GM18511 (cell line): ENCODE measurements around the gene CAMTA1.

Source experiments
- ATAC-seq: cut with Tn5 transposase; IDR thresholded peaks from one replicate; pipeline ENCODE4 v1.9.1; 2021; ENCODE audit warnings: mild to moderate bottlenecking, moderate library complexity; ENCODE audit not compliant: unreplicated experiment

CAMTA1 gene

DNA sequence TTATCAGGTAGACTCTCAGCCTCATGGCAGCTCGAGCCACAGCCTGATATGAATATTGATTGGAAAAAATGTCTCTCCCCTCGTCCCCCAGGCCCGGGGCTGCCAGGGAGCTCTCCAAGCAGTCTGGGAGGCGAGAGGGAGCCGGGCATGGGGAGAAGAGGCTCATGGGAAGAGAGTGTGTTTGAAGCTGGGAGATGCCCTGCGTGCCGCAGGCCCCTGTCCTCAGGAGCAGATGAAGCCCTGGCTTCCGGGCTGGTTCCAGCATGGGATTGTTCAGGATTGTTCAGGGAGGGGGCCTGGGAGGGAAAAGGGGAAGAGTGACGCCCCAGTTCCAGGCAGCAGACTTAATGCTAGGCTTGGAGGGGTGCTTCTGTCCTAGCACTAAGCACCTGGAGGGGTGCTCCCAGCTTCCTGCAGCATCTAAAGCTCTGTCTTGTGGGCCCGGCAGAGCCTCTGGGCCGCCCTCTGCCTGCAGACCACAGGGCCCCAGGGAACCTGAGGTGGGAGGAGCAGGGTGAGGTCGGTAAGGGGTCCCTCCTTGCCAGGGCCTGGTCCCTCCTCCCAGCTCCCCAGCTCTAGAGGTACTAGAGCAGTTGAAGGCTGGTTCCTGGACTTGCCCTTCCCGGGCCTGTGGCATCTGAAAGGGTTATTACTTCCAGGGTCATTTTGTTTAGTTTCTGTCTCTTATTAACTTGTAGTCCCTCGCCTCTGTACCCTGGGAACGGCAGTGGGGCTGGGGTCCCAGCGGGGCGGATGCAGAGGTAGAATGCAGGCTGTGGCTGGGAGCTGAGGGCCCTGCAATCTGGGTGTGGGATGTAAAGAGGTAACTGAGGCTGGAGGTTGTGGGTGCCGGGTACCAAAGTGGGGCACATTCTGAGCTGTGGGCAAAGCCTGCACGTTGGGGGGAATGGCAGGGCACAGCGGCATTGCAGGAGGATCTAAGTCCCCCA is 651.1 kb downstream of the CAMTA1 start:
- no peak for ATAC-seq

DNA sequence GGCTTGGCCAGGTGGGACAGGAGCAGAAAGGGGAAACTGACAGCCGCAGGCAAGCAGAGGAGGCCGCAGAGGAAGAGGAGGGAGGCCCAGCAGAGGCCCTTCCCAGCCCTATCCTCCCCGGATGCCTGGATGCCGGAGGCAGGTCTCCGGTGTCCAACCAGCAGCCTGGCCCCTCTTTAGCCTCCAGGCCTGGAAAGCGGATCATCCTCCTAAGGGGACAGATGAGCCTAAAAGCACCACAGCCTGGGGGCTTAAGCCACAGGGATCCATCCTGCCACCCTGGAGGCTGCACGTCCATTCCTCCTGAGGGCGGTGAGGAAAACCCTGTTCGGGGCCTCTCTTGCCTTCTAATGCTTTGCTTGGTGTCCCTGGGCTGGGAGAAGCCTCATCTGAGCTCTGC is 651.8 kb downstream of the CAMTA1 start:
- no peak for ATAC-seq

- ATAC-seq, result no peak
Observed at GRCh38 chr1:7437608-7438395, 652.5 kb downstream of the CAMTA1 start.

GRCh38 chr1:7438396-7438785 is 653.1 kb downstream of the CAMTA1 start:
- no peak for ATAC-seq

DNA sequence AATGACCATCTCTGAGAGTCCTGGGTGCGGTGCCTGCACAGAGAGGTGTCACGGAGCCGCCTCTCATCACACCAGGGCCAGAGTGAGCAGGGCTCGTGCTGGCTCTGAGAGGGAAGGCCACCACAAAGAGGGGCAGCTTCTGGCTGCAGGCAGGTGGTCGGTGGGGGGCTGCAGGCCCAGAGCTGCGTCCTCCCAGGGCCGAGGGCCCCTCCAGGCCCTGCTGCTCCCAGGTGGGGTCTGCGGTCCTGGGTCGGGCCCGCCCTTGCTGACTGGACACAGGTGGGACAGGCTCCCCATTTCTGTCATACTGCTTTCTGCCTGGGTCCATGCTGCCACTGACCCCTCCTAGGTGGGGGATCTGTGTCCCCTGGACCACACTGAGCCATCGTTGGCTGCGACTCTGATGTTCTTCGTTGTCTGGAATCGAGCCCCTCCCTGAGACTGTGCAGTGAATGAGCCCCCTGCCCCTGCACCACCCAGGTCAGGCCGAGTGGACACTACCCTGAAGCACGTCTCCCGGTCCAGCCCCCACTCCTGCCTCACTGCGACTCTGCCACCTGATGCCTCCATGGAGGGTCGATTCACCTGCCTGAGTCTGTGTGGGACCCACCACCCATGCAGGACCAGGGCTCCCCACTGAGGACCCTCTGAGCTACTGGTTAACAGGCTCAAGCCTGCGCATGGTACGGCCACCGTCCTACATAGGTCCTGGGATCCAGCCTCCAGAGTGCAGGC is 653.8 kb downstream of the CAMTA1 start:
- ATAC-seq, result no peak

DNA sequence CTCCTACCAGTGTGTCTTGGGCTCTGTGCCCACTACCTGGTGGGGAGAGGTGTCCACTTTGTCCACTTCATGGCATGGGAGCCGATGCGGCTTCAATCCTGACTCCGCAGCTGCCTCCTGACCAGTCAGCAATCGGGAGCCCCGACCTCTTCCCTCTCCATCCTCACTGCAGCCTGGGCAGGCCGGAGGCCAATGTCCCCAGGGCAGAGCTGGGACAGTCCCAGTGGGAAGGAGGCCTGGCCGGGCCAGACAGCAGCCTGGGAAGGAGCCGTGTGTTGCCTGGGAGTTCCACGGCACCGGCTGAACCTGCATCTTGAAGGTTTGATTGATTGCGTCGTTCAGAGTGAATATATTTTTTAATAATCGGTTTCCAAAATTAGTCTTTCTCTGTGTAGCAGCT is 654.9 kb downstream of the CAMTA1 start:
- ATAC-seq, result no peak

DNA sequence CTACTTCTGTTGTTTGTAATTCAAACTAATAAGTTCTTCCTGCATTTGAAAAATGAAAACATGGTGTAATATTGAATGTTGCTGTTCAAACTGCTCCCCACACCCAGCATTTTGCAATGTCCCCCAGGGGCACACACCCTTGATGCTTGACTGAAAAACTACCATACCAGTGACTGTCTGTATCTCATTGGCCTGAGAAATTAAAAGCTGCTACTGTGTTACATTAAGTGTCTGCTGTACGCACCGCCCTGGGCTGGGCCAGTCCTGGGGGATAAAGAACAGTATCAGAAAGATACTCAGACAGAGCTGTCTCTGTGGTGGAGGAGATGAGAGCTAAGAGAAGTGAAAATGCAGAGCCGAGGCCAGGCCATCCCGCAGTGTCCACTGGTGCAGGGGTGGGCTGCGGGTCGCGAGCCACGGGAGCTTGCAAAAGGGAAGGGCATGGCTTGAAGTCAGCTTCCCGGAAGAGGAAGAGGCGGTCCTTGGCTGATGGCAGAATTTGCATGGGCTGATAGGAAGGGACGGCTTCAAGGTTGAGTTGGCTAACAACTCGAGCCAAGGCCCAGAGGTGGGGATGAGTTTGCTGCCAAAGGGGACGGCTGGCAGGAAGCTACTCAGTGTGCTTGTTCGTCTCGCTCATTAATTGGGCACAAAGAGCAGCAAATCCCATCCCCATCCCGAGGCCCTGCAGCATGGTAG is 656.0 kb downstream of the CAMTA1 start:
- ATAC-seq, result no peak

- ATAC-seq, result no peak
Observed at GRCh38 chr1:7442036-7442435, 656.8 kb downstream of the CAMTA1 start.

DNA sequence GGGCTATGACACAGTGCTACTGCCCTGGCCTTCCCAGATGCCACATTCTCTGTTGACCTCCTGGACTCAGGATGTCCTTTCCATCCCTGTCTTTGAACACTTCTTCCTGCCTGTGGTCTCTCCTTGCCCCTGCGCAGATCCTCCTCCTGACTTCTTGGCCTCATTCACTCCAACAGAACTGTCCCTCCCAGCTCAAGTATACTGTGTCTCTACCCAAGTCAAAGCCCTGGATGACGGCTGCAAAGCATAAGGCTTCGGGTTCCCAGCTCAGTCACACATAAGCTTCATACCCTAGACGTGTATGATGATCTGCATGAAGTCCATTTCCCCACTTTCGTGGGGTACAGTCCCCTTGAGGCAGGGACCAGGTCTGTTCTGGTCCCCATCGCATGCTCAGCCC is 657.7 kb downstream of the CAMTA1 start:
- ATAC-seq, result no peak

DNA sequence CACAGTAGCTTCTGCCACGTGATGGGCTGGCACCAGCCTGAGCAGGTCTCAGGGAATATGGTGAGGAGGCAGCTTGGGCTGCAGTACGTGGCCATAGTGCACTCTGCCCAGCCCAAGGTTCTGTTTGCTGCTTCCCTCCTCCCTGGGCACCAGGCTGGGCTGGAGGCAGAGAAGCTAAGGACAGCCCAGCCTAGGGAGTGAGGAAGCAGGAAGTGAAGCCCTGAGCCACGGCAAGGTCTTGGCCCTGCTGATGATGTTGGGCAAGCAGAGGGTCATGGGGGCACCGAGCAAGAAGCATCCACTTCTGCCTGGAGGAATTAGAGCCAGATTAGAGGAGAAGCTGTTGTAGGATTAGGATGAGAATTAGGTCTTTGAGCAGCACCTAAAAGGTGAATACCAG is 659.1 kb downstream of the CAMTA1 start:
- no peak for ATAC-seq

- no peak for ATAC-seq
Observed at GRCh38 chr1:7447093-7447492, 661.8 kb downstream of the CAMTA1 start.

DNA sequence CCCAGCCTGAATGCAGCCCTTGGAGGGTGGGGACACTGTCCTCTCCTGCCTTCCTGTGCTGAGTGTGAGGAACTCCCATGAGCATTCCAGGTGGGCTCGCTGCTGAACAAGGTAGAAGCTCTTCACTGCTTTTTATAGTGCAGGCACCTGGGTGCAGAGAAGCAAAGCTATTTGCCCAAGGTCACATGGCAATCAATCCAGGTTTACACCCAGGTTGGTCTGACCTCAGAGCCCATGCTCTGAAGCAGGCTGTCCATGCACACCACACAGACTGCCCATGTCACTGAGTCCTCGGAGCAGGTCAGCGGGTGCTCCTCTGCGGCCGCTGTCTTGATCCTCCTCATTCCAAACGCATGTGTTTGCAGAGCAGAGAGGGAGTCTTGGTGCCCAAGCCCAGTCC is 662.5 kb downstream of the CAMTA1 start:
- no peak for ATAC-seq

- ATAC-seq, result no peak
Observed at GRCh38 chr1:7448986-7449385, 663.7 kb downstream of the CAMTA1 start.

GRCh38 chr1:7449750-7450149 is 664.5 kb downstream of the CAMTA1 start:
- ATAC-seq, result no peak

GRCh38 chr1:7450838-7451237 is 665.6 kb downstream of the CAMTA1 start:
- ATAC-seq, result no peak

DNA sequence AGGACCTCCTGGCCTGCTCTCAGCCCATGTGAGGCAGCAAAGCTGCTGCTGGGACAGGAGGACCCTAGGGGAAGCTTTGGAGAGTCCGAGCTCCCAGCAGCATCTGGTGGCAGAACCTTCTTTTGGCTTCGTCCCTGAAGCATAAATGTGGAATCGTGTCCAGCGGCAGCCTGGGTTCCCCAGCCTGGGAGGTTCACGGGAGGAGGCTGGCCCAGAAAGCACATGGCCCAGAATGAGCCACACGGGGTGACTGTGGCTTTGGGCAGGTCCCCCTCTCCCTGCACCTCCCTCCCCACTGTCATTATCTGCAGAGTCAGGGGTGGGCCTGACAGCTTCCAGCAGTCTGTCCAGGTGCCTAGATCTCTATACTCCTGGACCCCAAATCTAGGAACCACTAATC is 667.8 kb downstream of the CAMTA1 start:
- ATAC-seq, result no peak

GRCh38 chr1:7454052-7454815 is 669.0 kb downstream of the CAMTA1 start:
- ATAC-seq, result no peak

- no peak for ATAC-seq
Observed at GRCh38 chr1:7454895-7455784, 669.9 kb downstream of the CAMTA1 start.
